ENCODE measurements around the gene SZT2.

Gene SZT2

GRCh38 chr1:43441894-43442637, 52.4 kb downstream of the SZT2 start:
- no peak for DNase-seq (ENCODE audit: low spot score)

DNA sequence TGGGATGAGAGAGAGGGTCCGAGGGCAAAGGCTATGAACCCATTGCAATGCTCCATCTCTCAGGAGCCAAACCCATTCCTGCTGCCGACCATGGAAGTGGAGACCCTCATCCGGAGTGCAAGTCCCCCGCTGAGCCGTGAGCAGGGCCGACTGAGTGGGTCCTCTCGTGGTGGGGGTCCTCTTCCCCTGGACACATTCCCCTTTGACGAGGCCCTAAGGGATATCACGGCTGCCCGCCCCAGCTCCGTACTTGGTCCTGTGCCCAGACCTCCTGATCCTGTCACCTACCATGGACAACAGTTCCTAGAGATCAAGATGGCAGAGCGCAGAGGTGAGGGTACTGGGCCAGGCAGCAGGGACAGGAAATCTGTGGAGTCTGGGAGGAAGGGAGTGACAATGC, 53.1 kb downstream of the SZT2 start:
- no peak for DNase-seq (ENCODE audit: low spot score)

- no peak for DNase-seq (ENCODE audit: low spot score)
Measured at GRCh38 chr1:43443197-43443946, 53.7 kb downstream of the SZT2 start.

DNA sequence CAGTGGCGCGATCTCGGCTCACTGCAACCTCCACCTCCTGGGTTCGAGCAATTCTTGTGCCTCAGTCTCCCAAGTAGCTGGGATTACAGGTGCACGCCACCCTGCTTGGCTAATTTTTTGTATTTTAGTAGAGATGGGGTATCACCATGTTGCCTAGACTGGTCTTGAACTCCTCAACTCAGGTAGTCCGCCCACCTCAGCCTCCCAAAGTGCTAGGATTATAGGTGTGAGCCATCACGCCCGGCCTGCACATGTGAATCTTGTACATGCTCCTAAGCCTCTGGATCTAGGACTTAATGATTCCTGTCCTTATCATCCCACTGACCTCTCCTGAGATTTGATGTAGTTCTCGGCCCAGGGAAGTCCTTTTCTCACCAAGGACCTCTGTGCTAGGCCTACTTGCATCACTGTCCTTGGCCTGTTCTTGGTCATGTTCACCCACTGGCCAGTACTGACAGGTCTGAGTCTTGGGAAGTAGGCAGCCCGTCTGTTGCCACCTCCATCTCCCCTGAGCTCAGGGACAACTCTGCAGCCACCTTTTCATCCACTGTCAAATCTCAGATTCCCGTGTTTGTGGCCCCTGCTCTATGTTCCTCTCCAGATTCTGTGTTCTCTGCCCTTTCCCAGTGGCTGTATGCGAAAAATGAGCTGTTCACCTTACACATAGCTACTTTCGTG, 54.6 kb downstream of the SZT2 start:
- DNase-seq (ENCODE audit: low spot score) = no peak

DNA sequence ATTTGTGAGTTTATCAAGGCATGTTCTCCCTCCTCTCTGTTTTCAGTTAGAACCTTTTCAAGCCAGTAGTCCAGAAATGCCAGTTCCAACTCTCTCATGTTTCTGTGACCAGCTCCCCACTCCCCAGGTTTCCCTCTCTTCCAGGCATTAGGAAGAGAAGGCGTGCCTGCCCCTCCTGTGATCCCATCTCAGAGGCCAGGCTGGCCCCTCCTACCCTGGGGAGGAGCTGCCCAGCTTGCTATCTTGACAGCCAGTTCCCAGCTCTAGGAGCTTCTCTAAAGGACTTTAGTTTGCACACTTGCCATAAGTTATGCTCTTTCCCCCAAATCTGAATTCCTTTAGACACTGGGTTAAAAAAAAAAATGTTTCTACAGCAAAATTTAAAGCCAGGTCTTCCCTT, 55.1 kb downstream of the SZT2 start:
- DNase-seq (ENCODE audit: low spot score) = no peak

GRCh38 chr1:43445606-43446387, 56.1 kb downstream of the SZT2 start:
- DNase-seq (ENCODE audit: low spot score) = no peak

DNA sequence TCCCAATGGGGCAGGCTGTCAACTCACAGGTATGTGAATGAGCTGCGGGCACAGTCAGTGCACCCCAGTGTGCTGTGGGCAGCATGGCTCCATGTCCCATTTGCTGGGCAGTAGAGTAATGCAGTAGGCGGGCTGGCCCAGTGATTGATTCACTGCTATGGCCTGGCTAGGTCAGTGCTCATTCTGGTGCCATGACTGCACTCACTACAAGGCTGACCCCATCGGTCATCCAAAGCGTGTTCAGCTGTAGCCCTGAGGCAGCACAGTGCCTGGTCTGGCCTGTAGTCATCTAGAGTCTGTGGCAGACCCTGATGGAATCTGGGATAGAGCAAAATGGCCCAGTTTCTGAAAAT, 56.7 kb downstream of the SZT2 start:
- DNase-seq (ENCODE audit: low spot score) = no peak

DNA sequence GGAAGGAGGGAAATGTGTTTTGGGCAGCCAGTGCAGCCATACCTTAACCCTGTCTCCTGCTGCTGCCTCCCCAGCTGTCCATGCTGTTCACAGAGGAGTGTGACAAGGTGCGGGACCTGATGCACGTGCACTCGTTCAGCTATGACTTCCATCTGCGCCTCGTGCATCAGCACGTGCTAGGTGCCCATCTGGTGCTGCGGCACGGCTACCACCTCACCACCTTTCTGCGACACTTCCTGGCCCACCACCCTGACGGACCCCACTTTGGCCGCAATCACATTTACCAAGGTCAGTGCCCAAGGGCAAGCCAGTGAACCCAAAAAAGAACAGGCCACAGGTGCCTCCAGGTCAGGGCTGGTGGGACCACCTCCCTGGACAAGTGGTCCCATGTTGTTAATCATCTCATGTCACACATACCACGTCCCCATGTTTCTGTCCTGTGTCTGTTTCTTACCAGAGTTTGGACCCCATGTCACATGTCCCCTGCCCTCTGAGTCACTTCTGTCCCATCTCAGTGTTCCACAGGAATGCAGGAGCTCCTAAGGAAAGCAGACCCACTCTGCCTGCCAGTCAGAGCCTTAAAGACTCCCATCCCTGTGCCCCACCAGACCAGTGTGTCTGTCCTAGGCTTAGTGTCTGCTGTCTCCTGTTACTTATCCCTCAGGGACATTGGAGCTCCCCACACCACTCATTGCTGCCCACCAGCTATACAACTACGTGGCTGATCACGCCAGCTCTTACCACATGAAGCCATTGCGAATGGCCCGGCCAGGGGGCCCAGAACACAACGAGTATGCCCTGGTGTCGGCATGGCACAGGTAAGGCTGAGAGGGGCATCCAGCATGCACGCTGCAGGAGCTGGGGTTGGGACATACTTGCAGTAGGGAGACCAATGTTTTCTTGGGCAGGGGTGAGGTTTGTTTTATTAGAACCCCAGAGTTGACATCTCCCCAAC, 57.5 kb downstream of the SZT2 start:
- no peak for DNase-seq (ENCODE audit: low spot score)

DNA sequence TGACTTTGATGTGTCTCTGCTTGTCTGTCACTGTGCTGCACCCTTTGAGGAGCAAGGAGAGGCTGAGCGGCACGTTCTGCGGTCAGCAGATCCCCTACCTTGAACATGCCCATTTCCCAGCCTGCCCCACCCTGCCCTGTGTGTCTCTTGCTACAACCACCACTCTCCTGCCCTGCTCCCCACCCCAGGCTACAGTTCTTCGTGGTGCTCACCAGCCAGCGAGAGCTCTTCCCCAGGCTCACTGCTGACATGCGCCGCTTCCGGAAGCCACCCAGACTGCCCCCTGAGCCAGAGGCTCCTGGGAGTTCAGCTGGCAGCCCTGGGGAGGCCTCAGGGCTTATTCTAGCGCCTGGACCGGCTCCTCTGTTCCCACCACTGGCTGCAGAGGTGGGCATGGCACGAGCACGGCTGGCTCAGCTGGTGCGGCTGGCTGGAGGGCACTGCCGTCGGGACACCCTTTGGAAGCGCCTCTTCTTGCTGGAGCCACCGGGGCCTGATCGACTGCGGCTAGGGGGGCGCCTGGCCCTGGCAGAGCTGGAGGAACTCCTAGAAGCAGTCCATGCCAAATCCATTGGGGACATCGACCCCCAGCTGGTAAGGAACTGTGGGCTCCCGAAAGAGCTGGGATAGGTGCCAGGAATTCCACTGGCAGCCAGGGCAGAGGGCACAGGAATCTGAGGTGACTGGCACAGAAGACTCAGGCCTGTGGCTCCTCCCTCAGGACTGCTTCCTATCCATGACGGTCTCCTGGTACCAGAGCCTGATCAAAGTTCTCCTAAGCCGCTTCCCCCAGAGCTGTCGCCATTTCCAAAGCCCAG, 58.4 kb downstream of the SZT2 start:
- DNase-seq (ENCODE audit: low spot score) = no peak

DNA sequence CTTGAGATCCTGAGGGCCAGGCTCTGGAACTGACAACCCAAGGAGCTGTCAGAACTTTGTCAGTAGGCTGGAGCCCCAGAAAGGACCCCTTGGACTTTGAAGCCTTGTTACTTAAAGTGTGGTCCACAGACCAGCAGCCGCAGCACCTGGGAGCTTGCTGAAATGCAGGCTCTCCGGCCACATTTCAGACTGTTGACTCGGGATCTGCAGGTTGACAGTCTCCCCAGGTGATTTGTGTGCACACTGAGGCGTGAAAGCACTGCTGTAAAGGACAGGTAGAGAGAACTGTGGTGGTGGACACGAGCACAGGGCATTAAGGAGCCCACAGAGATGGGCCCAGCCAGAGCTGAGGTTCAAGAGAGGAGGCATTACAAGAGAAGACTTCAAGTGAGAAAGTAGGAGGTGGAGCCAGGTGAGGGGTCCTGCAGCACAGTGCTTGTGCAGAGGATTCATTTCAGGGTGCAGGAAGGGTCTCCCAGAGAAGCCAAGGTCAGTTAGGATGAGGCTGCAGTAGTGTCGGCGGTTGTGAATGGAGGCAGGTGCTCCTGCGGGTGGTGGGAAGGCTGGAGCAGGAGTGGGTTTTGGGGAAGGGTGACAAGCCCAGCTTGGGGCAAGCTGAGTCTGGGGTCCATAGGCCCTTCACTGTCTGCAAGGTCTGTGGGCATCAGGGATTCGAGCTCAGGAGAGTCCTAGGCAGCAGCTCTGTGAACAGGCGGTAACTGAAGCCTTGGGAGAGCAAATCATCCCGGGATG, 59.4 kb downstream of the SZT2 start:
- no peak for DNase-seq (ENCODE audit: low spot score)

DNA sequence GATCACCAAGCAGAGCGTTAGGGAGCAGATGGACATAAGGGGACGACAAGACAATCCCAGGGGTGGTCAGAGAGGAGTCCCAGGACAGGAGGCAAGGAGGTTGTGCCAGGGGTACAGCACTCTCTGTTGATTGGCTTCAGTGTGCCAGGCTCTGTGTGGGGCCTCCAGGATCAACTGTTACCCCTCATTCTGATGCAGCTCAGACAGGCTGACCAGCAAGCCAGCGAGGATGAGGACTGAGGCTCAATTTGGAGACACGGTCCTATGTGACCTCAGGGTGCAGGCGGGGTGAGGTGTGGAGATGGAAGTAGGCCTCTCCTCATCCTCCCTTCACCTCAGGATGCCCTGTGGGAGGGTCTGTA, 60.0 kb downstream of the SZT2 start:
- DNase-seq (ENCODE audit: low spot score) = no peak

DNA sequence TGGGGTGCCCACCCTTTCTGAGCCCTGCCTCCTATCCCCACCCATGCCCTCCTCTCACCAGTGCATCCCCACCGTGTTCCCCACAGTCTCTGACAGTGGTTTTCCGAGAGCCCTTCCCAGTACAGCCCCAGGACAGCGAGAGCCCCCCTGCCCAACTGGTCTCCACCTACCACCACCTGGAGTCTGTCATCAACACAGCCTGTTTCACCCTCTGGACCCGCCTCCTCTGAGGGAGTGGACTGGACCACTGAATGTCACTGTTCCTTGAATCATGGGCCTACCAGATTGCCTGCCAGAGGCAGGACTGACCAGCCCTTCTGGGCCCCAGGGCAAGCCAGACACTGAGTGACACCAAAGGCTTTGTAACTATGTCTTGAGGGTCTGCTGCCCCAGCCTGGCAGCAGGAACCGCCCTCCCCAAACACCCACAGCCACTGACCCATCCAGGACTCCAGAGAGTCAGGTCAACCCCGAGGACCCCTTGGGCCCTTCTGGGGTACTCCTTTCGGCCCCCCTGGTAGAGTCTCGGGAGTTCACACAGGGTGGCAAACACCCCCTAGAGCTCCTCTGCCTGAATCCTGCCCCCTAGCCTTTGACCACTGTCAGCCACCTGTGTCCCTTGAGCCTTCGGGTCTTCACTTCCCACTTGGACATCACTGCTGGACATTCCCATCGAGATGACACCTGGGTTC, 60.7 kb downstream of the SZT2 start:
- DNase-seq (ENCODE audit: low spot score) = no peak

DNA sequence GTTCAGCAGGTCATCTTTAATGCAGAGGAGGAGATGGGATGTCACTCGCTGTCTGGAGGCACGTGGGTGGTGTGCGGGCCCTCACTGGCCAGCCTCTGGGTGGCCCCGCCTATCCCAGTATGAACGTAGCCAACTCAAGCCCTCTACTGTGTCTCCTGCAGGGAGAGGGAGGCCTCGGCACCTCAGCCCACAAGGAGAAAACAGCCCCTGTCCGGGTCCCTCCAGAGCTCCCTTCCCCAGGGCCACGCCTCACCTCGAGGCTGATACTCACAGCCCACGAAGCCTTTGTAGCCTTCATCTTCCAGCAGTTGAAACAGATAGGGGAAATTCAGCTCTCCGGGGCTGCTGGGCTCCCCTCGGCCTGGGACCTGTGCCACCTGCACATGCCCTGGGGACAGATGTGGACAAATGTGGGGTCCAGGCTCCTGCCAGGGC, 61.5 kb downstream of the SZT2 start:
- no peak for DNase-seq (ENCODE audit: low spot score)

DNA sequence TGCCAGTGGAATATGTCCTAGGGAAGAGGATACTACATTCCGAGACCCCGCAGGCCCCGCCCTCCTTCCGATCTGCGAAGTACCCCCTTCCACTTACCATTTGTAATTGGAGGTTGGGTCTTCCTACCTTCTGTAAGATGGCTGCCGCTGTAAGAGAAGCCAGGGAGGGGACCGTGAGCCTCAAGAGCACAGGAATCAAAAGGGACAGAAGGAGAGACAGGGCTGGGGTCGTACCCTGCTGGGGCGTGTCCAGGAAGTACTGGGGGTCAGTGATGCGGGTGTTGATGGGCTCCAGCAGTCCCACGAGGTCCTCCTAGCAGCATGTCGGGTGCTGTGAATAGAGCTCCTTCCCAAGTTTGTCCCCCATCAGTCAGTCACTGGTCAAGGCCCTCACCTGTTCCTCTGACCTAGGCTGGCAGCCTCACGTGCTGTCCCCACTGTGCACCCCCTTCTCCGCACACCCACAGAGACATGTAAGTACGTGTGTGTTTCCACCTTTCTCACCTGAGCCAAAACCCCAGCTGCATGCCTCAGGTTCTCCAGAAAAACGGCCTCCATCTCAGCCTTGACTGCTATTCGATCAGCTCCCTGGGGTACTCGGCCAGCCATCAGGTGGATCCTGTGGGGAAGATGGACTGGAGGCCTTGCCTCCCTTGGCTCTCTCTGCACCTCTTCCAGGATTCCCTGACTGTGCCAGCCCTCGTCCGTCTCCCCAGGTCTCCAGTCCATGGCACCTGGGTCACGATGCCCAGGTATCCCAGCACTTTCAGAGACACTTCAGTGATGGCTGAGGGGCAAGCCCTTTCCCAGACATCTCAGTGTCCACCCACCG, 62.2 kb downstream of the SZT2 start:
- no peak for DNase-seq (ENCODE audit: low spot score)

GRCh38 chr1:43452789-43453441, 63.2 kb downstream of the SZT2 start:
- DNase-seq (ENCODE audit: low spot score) = peak; percentile 40

DNA sequence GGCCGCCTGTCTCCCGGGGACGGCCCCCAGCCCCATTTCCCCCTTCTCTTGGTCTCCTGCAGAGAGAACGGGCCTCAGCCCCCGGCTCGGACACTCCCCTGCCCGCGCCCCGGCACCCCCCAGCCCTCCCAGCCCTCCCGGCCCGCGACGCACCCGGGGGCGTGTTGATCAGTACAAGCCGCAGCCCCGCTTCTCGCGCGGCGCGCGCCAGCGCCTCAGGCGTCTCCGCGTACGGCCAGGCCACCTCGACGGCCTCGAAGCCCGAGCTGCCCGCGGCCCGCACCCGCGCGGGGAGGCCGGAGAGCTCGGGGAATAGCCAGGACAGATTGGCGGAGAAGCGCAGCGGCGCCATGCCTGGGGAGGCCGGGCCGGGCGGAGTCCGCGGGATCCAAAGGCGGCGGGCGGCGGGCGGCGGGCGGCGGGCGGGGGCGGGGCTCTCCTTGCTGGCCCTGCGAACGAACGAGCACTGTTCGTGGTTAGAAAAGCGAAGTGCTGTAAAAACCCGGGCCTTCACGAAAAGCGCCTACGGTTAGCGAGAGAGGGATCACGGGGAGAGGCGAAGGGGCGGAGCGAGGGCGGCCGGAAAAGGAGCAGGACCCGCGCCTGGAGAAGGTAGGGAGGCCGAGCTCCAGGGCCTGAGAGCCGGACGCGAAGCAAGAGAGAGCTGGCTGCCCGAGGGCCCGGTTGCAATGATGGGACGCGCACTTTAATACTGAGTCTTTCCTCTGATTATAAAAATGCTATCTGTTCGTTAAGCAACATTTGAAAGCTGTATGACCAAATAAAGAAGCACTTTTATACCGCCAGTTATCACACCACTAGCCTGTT, 64.0 kb downstream of the SZT2 start, which contains the start of gene HYI:
TSS of gene HYI (minus strand) at position 490 of the 828 bp plus-strand sequence. CDS start at position 352, 138 bp downstream.
- DNase-seq (ENCODE audit: low spot score) = peak; percentile 89

Data from AG08395 (cell line).